Activated B cell treated with CpG ODN at 0.5 μM for 24 hours (primary cell): ENCODE data around the gene RIBC1. TPM values are rescaled to one million over a fixed set of nuclear protein-coding genes. Genes with fewer than 3 reads are reported as not detected.
"Not testable (repeated sequence)": the region's sequence is repeated elsewhere in the genome, so short reads cannot be mapped to it uniquely, and the experiment has no call there.

ENCODE experiments used
- ATAC-seq: fragments of 200-7000 bp; cut with Tn5 transposase; one replicate; pipeline ENCODE4 v1.10.0; 2021; ENCODE audit warnings: low read depth, mild to moderate bottlenecking, moderate library complexity
- CTCF ChIA-PET: fragments of 350-600 bp; sonication (Branson Sonifier 250); formaldehyde crosslinking; loops from one replicate; lab custom pipeline; 2021; ENCODE audit warnings: antibody characterized with exemption; lab: Charles Lee
- POLR2A ChIA-PET: fragments of 350-600 bp; sonication (Branson Sonifier 250); formaldehyde crosslinking; loops from one replicate; lab custom pipeline; 2021; ENCODE audit warnings: antibody characterized with exemption; lab: Charles Lee
- DNase-seq: peaks from one replicate; pipeline ENCODE4 v3.0.0; 2022
- H3K27ac Mint-ChIP-seq: one replicate; pipeline ENCODE4 v1.8.0; 2020; ENCODE audit warnings: mixed read lengths
- H3K27me3 Mint-ChIP-seq: one replicate; pipeline ENCODE4 v1.8.0; 2021; ENCODE audit warnings: mixed read lengths
- H3K36me3 Mint-ChIP-seq: one replicate; pipeline ENCODE4 v1.8.0; 2021; ENCODE audit warnings: low read depth, mixed read lengths
- H3K4me1 Mint-ChIP-seq: one replicate; pipeline ENCODE4 v1.8.0; 2021; ENCODE audit warnings: mixed read lengths
- H3K4me3 Mint-ChIP-seq: one replicate; pipeline ENCODE4 v1.8.0; 2020; ENCODE audit warnings: mild to moderate bottlenecking, mixed read lengths
- H3K9me3 Mint-ChIP-seq: one replicate; pipeline ENCODE4 v1.8.0; 2020; ENCODE audit warnings: mixed read lengths
- CTCF ChIP-seq: fragments of 200-600 bp; IDR thresholded peaks from one replicate; pipeline ENCODE4 v1.8.0; 2022; ENCODE audit warnings: antibody characterized with exemption, mild to moderate bottlenecking
- intact Hi-C: fragments of 100-400 bp; cut with micrococcal nuclease; formaldehyde crosslinking; loops from one replicate; pipeline ENCODE4 v1.15.1; 2024
- total RNA-seq: library from RNA; stranded (reverse); gene quantifications from 2 replicates; pipeline ENCODE4 v1.2.3, GENCODE V29; 2022

Gene RIBC1
- total RNA-seq, 1 donor from 2014 or later = 0.91 TPM

DNA sequence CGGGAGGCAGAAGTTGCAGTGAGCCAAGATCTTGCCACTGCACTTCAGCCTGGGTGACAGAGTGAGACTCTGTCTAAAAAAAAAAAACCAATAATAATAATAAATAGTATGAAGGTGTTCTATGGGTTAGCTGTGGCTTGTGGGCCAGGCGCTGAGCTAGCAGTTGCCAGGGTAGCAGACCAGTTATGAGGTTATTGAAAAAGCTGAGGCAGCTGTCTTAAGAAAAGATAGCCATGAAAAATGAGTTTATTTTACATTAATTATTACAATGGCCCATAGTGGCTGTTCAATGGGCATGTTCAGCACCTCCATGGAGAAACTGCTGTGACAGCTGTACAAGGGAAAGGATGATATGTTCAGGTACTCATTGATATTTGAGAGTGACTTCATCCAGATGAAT, 24.8 kb downstream of the RIBC1 start:
- TF ChIP-seq CTCF = no peak
- no peaks in the 10 kb centered on the region for H3K4me1 Mint-ChIP-seq
- ChIA-PET POLR2A (no interaction called here), CTCF (interaction anchor here (1.0 kb wide), 1 partner anchor 130 kb away, joined by 3 read pairs; no protein-coding TSS in a partner anchor)
- no peak overlapping the region for H3K4me3 Mint-ChIP-seq
- H3K27me3 Mint-ChIP-seq = no peaks in the 10 kb centered on the region
- no peaks in the 10 kb centered on the region for H3K9me3 Mint-ChIP-seq
- intact Hi-C loops = no loop called here
- no peak for ATAC-seq
- DNase-seq = no peak
- H3K36me3 Mint-ChIP-seq = no peaks in the 10 kb centered on the region
- H3K27ac Mint-ChIP-seq = no peak overlapping the region

- POLR2A ChIA-PET = no interaction called here
- H3K27ac Mint-ChIP-seq = no peak overlapping the region
- CTCF ChIA-PET = no interaction called here
- no peak overlapping the region for H3K4me3 Mint-ChIP-seq
- no peaks in the 10 kb centered on the region for H3K9me3 Mint-ChIP-seq
- no peaks in the 10 kb centered on the region for H3K36me3 Mint-ChIP-seq
- no peak for ATAC-seq
- no peaks in the 10 kb centered on the region for H3K27me3 Mint-ChIP-seq
- no peak for DNase-seq
- TF ChIP-seq CTCF = no peak
- intact Hi-C loops = no loop called here
- H3K4me1 Mint-ChIP-seq = no peaks in the 10 kb centered on the region
Observed at GRCh38 chrX:53449632-53450031, 27.0 kb downstream of the RIBC1 start.

DNA sequence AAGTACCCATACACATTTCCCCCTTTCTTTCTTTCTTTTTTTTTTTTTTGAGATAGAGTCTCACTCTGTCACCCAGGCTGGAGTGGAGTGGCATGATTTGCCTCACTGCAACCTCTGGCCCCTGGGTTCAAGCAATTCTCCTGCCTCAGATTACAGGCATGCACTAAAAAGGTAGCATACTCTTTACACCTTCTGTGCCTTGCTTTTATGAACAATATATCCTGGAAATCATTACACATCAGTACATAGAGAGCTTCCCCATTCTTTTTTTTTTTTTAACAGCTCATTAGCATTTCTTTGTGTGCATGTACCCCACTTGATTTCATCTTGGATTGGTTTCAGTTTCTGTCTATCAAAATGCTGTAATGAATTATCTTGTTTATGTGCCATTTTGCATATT, 30.1 kb downstream of the RIBC1 start:
- Mint-ChIP-seq H3K9me3 (no peaks in the 10 kb centered on the region), H3K27ac (no peak overlapping the region), H3K36me3 (no peaks in the 10 kb centered on the region), H3K4me1 (no peaks in the 10 kb centered on the region), H3K4me3 (no peak overlapping the region), H3K27me3 (peaks cover 7% of the 10 kb centered on the region)
- CTCF ChIA-PET = no interaction called here
- POLR2A ChIA-PET = no interaction called here
- DNase-seq (no peak), ATAC-seq (no peak)
- intact Hi-C loops = no loop called here
- no peak for TF ChIP-seq CTCF

- Mint-ChIP-seq H3K27ac (no peak overlapping the region), H3K9me3 (no peaks in the 10 kb centered on the region), H3K27me3 (peaks cover 7% of the 10 kb centered on the region), H3K4me1 (no peaks in the 10 kb centered on the region), H3K4me3 (no peak overlapping the region), H3K36me3 (no peaks in the 10 kb centered on the region)
- intact Hi-C loops = no loop called here
- ATAC-seq = no peak
- DNase-seq = no peak
- ChIA-PET CTCF (no interaction called here), POLR2A (no interaction called here)
- TF ChIP-seq CTCF = no peak
Observed at GRCh38 chrX:53456254-53456653, 33.6 kb downstream of the RIBC1 start.

- Mint-ChIP-seq H3K36me3 (no peaks in the 10 kb centered on the region), H3K4me3 (no peak overlapping the region), H3K4me1 (no peaks in the 10 kb centered on the region), H3K27ac (no peak overlapping the region), H3K27me3 (peaks cover 8% of the 10 kb centered on the region), H3K9me3 (no peaks in the 10 kb centered on the region)
- intact Hi-C loops = no loop called here
- no peak for ATAC-seq
- POLR2A ChIA-PET = no interaction called here
- DNase-seq = no peak
- TF ChIP-seq CTCF = no peak
- CTCF ChIA-PET = no interaction called here
Observed at GRCh38 chrX:53458082-53458481, 35.4 kb downstream of the RIBC1 start.

DNA sequence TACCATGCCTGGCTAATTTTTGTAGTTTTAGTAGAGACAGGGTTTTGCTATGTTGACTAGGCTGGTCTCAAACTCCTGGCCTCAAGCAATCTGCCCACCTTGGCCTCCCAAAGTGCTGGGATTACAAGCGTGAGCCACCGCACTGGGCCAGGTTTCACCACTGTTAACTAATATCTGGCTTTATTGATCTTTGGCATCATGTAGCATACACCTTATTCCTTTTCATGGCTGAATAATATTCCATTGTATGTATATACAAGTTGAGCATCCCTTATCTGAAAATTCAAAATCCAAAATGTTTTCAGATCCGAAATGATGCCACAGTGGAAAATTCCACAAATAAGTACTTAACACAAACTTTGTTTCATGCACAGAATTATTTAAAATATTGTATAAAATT, 46.0 kb downstream of the RIBC1 start:
- H3K4me3 Mint-ChIP-seq, H3K27ac Mint-ChIP-seq, POLR2A ChIA-PET, H3K27me3 Mint-ChIP-seq, DNase-seq, ATAC-seq, intact Hi-C loops, H3K36me3 Mint-ChIP-seq, H3K9me3 Mint-ChIP-seq, H3K4me1 Mint-ChIP-seq, CTCF ChIA-PET: not testable (repeated sequence)
